AG10803 (cell line): Measurements from ENCODE around the gene TNFAIP8L1.

Source experiments
- DNase-seq: peaks from one replicate; pipeline ENCODE4 v3.0.0; 2010; ENCODE audit warnings: low read depth
- H3K4me3 ChIP-seq: 2 replicates; pipeline ENCODE4 v1.5.1; 2011; ENCODE audit warnings: mild to moderate bottlenecking, low read length, control low read depth
- TF ChIP-seq, protein P1 (sequence below): conservative IDR thresholded peaks from 2 replicates; pipeline ENCODE4 v1.5.1; 2011; ENCODE audit warnings: mild to moderate bottlenecking, low read length, control low read depth, inconsistent platforms

TNFAIP8L1 gene

DNA sequence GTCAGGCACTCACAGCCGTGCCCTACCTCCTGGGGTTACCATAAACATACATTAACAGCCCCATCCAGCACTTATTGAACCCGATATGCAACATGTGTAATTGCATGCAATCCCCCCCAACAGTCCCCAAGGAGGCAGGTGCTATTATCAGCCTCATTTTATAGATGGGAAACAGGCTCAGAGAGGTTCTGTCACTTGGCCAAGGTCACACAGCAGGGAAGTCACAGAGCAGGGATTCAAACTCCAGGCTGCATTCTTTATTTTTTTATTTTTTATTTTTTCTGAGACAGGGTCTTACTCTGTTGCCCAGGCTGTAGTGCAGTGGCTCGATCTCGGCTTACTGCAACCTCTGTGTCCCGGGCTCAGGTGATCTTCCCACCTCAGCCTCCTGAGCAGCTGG, 38.4 kb upstream of the TNFAIP8L1 start:
- TF ChIP-seq, protein P1, sequence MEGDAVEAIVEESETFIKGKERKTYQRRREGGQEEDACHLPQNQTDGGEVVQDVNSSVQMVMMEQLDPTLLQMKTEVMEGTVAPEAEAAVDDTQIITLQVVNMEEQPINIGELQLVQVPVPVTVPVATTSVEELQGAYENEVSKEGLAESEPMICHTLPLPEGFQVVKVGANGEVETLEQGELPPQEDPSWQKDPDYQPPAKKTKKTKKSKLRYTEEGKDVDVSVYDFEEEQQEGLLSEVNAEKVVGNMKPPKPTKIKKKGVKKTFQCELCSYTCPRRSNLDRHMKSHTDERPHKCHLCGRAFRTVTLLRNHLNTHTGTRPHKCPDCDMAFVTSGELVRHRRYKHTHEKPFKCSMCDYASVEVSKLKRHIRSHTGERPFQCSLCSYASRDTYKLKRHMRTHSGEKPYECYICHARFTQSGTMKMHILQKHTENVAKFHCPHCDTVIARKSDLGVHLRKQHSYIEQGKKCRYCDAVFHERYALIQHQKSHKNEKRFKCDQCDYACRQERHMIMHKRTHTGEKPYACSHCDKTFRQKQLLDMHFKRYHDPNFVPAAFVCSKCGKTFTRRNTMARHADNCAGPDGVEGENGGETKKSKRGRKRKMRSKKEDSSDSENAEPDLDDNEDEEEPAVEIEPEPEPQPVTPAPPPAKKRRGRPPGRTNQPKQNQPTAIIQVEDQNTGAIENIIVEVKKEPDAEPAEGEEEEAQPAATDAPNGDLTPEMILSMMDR = no peak
- no peak overlapping the region for H3K4me3 ChIP-seq
- no peak for DNase-seq

DNA sequence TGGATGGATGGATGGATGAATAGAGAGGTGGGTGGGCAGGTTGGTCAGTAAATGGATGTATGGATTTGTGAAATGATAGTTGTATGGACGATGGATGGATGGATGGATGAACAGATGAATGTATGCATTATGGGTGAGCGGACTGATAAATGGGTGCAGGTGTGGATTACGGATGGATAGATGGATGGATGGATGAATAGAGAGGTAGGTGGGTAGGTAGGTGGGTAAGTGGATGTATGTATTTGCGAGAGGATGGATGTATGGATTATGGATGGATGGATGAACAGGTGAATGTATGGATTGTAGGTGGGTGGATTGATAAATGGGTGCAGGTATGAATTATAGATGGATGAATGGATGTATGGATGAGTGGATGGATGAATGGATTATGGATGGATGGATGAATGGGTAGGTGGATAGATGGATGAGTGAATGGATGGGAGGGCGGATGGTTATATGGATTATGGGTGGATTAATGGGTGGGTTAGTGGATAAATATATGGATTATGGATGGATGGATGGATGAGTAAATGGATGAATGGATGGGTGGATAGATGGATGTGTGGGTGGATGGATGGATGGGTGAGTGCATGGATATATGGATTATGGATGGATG, 37.0 kb upstream of the TNFAIP8L1 start:
- TF ChIP-seq, protein P1 = no peak
- H3K4me3 ChIP-seq = no peak overlapping the region
- no peak for DNase-seq

DNA sequence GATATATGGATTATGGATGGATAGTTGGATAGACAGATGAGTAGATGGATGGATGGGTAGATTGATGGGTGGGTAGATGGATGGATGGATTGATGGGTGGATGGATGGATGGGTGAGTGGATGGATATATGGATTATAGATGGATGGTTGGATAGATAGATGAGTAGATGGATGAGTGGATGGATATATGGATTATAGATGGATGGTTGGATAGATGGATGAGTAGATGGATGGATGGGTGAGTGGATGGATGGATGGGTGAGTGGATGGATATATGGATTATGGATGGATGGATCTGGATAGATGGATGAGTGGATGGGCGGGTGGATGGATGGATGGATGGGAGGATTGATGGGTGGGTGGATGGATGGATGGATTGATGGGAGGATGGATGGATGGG, 36.4 kb upstream of the TNFAIP8L1 start:
- DNase-seq = no peak
- TF ChIP-seq, protein P1 = no peak
- H3K4me3 ChIP-seq = no peak overlapping the region

DNA sequence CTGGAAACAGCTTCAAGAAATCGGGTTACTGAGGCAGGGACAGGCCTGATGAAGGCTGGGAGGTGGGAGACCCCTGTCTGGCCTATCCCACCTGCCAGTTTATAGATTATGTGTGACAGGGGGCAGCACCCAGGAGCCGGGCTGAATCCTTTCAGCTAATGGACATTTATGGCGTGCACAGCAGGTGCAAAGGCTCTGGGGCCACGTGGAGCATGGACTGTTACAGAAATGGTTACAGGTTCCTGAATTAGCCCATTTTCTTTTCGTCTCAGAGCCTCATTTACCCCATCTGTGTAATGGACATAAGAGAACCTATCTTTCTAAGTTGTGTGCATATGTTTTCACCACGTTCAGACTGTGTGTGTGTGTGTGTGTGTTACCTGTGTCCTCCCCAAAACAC, 34.4 kb upstream of the TNFAIP8L1 start:
- DNase-seq = no peak
- TF ChIP-seq, protein P1 = no peak
- H3K4me3 ChIP-seq = no peak overlapping the region

DNA sequence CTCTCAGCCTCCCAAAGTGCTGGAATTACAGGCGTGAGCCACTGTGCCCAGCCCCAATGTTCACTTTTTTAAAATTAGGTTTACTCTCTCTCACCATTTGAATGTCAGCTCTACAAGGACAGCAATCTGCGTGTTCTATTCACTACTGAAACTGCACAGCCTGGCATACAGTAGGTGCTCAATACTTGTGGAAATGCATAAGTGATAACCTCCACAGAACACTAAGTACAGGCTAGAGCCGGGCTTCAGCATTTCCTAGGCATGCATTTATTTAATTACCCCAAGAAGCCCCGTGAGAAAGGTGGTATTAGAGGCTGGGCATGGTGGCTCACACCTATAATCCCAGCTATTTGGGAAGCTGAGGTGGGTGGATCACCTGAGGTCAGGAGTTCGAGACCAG, 33.1 kb upstream of the TNFAIP8L1 start:
- TF ChIP-seq, protein P1 = no peak
- DNase-seq = no peak
- no peak overlapping the region for H3K4me3 ChIP-seq

DNA sequence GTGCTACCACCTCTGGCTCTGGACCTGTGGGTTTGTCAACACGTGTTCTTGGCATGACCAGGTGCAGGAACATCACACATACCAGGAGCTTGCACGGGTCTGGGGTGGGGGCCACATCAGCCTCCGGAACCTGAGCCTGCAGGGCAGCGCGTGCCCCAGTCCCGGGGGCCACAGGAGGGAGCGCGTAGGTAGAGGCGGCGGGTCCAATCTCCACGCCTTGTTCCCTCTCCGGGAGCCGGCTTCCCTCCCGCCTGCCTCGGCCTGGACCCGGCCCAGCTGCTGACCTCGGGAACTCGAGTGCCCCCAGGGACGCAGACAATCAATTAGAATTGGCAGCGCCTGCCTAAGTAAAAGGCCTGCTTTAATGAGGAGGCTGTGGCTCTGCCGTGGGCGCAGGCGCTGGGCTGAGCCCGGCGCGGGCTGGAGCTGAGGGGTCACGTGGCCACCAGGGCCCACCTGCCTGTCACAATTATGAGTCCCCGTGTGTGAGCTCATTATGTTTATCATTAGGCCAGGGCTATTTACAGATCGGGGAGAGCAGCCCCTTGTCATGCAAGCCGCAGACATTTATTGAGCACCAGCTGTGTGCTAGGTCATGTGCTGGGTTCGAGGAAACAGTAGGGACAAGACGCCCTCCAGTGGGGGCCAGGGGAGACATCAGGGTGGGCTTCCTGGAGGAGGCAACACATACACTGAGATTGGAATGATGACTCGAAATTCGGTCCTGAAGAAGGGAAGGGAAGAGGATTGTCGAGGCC, 32.2 kb upstream of the TNFAIP8L1 start:
- TF ChIP-seq, protein P1 = no peak
- no peak overlapping the region for H3K4me3 ChIP-seq
- DNase-seq = no peak
